Effector CD4-positive, alpha-beta T cell (primary cell): ENCODE data around the gene OPCML.

Experiments used
- DNase-seq: peaks from one replicate; pipeline ENCODE4 v3.0.0-alpha.2; 2020

Gene OPCML

DNA sequence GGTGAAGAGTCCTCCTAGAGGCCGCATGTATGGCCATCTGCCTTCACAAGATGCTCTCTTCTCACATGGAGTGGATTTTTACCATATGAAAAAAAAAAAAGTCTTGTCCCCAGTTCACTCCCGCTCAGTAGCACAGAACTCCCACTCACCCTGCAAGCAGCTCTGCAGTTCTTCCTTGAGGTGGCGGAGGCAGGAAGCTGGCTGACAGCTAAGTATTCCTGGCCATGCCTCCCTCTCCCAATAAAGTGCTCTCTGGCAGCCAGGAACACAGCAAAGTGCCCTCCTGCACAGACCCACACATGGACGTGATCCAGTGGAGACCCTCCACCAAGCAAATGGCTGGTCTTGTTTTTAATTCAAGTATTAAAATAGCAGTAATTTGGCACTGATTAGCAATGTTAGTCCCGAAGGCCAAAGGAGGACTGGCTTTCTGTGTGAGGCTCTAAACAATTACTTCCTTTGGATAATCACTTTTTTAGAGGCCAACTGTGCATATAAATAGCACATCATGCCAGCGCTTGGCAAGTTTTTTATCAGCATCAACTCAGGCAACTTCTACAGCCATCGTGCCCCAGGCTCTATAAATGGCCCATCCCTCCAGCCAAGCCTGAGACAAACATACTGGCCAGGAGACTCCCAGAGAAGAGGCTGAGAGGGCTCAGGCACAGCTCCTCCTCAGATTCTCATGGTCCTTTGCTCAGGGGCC lies 413.6 kb downstream of the OPCML start:
- DNase-seq: no peak

DNA sequence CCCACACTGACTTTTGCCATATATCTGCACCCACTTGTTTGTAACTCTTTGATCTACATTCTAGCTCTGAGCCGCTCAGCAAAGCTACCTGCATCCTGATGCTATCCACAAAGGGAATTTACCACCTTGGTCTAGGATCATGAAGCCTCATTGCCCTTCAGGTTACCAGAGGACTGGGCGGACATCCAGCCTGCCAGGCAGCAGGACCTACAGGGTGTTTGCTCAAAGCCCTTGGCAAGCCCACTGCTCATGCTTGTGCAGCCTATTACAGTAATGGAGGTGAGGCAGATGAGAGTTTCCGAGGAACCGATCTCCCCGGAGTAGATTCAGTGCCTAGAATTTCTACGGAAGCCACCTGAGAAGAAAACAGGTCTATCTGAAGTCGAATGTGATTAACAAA lies 417.2 kb downstream of the OPCML start:
- DNase-seq: no peak

DNA sequence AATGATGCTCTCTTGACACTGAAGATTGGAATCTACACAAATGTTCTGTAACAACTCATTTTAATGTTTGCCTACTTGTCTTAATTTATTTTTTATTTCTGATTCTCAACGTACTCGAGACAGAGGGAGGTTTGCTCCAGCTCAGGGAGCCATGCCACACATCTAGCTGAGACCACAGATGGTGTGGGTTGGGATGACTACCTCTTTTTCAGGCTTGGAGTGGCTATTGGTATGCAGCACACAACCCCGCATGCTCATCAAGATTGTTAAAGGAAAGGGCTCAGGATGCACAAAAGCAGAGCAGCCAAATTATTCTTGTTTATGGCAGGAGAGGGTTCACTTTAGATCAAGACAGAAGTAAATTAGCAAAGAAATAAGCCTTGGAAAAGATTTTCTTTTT lies 424.5 kb downstream of the OPCML start:
- DNase-seq: no peak

DNA sequence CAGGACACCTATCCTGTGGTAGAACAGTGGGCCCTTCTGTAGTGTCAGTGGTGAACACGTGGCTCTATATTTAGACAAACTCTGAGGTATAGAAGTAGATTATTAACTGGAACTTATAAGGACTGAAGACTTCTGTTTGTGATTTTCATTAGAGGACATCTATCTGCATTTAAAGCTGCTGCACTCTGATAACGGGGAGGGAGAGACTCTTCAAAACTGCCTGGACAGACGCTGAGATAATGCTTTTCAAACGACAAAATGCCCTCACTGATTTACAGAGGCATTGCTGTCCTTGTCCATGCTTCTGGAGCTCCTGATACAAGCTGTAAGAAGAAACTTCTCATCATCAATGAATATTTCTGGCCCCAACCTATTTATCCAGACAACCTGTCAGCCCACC lies 425.2 kb downstream of the OPCML start:
- DNase-seq: no peak

DNA sequence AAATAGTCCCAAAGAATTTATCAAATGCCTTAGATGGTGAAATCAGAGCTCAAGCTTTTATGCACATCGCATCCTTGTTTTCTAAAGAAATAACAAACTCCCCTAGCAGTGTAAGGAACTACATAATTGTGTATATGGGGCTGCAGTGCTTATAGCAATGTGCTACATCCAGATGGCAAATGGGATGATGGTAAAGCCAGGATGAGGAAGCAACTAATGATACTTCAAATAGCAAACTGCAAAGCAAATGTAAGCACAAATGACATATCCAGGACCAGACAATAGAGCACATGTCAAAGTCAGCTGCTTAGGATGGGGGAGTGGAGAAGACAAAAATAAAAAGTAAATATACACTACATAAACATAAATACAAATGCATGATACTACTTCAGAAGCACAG lies 425.9 kb downstream of the OPCML start:
- DNase-seq: no peak

DNA sequence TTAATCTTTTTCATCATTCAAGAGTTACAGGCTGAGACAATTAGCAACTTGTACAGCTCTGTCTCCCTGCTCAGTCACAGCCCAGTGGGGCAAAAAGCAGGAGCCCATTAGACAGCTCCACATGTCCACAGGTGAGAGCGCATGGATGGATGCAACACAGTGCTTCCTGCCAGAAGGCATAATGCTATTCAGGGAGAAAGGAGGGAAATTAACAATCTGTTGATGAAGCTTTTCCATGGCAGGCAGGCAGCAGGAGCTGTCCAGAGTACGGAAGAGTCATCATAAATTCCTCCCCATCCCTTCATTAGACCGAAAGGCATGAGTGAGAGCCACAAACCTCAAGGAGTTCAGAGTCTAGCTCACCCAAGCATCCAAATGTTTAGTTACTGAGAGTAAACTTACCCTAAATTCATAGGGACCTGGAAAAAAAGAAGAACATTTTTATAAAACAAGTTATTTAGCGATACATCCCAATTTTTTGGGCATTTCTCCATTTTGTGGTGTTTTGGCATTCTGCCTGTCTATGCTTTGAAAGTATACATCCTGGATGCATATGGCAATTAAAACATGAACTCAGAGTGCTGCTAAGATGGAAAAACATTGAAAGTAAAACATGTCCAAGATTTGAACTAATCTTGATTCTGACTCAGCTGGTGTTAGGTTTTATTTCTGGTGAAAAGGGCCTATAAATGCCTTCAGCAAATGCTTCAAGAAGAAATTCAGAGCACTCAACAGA lies 428.1 kb downstream of the OPCML start:
- no peak for DNase-seq

DNA sequence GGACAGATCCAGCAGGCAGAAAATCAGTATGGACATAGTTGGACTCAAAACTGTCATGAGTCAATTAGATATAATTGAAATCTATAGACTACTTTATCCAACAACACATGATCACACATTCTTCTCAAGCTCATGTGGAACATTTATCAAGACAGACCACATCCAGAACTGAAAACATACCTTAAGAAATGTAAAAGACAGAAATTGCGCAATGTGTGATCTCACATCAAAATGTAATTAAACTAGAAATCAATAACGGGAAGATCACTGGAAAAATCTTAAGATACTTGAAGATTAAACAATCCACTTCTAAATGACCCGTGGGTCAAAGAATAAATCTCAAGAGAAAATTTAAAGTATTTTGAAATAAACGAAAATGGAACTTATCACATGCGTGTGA lies 435.3 kb downstream of the OPCML start:
- DNase-seq: no peak

DNA sequence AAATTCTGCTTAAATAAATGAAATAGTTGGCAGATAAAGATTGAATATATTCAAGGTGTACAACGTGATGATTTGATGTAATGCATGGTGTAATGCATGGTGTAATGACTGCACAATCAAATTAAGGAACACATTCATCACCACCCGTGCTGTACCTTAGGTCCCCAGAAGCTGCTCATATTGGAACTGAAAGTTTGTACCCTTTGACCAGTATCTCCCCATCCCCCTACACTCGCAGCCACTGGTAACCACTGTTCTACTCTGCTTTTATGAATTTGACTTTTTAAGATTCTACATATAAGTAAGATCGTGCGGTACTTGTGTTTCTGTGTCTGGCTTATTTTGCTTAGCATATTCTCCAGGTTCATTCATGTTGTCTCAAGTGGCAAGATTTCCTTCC lies 445.8 kb downstream of the OPCML start:
- DNase-seq: no peak

DNA sequence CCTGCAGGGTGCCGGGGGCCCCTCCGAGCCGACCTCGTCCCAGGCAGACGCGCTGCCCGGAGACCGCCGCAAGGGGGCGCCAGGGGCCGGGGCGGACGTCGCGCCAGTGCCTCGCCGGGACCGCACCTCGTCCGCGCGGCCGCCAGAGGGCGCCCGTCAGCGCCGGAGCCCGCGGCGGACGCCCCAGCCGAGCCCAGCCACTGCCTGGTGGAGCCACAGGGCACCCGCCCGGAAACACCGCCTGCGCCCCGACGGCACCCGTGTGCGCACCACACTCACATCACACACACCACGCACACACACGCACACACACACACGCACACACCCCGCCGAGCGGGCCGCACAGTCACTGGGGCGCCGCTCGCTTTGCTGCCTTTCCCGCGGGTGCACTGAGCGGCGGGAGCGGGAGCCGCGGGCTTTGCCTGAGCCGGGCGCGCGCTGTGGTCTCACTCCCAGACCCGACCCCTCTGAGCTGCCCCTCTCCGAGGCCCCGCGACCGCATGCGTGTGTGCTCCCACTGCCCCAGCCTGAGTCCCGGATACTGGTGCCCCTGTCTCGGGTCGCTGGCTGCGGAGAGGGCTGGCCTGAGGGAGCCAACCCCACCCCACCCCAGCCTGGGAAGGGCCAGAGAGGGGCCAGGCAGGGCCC lies 449.3 kb downstream of the OPCML start:
- DNase-seq: no peak

DNA sequence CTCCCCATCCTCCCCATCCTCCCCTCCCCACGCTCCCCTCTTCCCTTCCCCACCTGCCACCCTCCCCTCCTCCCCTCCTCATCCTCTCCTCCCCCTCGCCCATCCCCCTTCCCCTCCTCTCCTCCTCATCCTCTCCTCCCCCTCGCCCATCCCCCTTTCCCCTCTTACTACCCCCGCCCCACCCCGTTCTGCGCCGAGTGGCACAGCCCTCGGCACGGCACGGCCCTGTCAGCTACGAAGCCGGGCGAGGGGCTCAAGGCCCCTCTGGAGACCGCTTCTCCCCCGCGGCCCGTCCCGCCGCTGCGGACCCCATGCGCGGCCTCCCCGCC lies 449.9 kb downstream of the OPCML start:
- no peak for DNase-seq

DNA sequence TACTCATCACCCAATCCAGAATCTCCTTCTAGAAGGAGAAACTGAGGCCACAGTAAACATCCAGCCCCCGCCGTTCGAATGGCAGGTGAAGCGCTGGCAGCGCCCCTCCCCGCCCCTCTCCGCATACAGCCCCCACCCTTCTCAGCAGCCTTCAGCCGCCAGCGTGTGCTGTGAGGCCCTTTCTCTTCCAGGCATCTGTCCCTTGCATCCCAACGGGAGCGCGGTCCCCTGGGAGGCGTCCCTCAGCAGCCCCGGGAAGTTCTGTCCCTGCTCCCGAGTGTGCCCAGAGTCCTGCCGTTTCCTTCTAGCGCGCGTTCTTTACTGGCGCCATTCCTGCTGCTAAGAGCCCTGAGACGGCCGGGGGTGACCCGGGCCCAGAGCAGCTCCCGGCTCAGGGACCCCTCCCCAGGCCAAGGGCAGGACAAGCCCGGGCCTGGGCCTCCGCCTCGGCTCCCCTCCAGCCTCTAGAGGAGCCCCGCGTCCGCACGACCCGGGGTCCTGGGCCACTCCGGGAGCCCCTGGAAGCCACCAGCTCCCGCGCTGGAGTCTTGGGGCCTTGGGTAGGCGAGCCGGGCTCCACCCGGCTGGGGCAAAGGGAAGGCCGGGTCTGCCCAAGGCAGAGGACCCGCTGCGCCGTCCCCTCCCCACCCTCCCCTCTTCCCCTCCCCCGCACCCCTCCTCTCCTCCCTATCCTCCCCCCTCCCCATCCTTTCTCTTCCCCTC lies 450.4 kb downstream of the OPCML start:
- DNase-seq: no peak

DNA sequence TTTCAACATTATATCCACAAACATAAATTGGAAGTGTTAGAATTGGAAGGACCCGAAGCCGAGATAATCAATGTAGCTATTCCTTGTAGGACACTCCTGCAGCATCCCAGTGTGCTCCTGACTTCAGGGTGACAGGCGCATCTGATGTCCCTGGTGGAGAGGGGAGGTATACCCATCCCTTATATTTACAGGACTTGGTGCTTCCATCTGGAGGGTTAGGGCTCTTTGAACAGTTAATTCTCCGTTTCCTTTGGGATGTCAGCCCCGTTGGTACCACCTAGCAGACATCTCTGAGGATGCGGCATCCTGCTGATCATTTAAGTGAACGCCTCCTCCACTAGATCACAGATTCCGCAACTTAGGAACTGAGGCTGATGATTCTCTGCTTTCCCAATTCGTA lies 451.3 kb downstream of the OPCML start:
- DNase-seq: no peak

DNA sequence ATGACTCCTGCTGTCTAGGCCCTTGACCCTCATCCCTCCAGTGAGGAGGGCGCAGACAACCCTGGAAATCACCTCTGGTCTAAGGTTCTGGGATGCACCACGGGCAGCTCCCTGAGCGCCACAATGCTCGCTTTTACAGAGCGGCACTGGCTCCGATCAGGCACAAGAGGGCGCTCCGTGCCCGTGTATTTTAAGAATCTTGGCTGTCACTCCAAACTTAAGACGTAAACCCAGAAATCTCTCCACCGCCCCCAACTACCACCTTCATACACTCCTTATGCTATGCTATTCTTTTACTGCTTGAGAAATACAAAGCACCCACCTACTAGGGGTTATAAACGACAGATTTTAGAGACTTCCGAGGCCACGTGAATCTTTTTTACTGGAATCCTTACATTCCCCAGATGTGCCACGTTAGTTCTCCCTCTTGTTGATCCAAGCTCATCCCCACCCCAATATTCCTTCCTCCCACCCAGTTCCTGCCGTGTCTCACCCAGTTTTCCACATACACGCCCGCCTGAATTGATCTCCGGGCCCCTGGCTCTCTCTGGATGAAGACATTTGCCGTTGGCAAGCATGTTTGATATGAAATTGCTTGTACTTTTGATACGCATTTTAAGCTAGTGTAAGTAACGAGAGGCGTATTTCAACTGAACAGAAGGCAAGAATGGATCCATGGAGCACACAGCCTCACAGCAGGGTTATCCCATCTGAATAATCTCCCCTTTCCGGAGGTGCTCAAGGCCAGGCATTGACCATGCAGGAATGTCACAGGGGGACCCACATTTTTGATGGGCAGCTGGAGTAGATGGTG lies 453.5 kb downstream of the OPCML start:
- no peak for DNase-seq

DNA sequence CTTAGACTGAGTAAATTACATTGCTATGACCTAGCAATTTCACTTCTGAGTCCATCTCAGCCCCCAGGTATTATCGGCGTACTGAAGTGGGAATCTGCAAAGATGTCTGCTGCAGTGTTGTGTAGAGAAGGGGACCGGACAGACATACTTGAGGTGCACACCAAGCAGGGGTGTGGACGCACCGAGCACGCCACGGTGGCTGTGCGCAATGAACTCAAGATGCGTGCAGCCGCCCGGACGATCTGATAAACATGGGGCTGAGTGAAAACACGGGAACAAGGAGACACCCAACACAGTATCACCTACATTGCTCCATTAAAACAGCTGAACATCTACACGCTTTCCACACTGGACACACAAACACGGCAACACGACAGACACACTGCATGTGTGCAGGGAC lies 454.3 kb downstream of the OPCML start:
- DNase-seq: no peak

DNA sequence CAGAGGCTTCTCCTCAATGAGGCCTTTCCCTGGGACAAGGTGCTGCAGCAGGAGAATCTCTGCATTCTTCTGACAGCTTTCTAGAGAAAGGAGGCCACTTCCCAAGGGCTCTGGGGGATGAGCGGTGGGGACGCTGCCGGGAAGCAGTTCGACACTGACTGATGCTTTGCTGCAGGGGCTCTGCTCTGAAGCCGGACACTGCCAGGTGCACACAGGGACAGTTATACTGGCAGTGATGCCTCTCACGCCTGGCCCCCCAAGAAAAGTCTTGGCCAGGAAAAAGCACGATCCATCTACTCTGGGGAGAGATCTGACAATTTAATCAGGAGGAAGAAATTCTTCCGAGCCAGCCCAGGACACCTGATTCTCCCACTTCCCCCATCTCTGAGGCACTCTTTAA lies 456.9 kb downstream of the OPCML start:
- DNase-seq: no peak

DNA sequence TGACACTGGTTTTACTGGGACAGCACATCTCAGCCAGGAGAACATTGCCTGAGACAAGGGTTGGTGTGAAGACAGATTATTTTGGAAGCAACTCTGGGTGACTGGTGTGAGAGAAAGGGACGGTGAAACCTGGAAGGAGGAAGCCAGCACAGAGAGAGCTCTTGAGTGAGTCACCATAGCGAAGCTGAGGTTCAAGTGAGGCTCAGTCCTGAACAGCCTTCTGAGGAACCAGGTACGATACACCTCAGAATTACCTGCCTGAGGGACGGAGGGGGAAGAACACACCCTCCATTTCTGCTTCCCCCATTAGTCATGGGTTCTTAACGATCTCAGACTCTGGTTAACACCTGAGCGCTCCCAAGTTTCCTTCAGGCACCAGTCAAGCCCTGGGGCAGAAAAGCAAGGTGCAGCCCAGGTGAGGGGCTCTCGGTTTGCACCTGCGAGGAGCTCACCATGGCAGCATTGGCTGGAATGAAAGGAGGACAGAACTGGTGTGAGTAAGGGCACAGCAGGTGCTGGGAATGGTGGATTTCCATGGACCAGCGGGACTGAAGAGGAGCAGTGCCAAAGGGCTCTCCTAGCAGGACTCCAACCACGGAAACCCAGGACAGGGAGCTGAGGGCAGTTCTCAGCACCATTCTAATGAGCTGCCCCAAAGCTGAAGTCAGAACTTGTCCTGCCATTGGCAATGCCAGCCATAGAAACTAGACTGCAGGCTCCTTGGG lies 459.3 kb downstream of the OPCML start:
- DNase-seq: no peak

DNA sequence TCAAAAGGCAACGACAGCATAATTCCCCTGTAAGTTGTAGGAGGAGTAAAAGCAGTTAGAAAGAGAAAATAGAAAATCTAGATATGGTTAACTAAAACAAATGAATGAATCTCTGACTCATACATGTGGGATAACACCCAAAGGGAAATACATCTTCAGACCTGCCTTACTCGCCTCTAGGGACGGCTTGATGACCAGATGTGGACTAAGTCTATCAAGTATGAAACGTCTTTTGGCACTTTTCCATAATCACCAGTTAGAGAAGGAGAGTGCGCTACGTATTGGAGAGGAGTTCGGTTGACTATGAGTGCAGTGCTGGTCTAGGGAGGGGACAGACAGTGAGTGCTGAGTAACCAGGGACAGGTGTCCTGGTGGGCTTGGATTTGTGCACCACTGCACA lies 459.9 kb downstream of the OPCML start:
- DNase-seq: no peak

DNA sequence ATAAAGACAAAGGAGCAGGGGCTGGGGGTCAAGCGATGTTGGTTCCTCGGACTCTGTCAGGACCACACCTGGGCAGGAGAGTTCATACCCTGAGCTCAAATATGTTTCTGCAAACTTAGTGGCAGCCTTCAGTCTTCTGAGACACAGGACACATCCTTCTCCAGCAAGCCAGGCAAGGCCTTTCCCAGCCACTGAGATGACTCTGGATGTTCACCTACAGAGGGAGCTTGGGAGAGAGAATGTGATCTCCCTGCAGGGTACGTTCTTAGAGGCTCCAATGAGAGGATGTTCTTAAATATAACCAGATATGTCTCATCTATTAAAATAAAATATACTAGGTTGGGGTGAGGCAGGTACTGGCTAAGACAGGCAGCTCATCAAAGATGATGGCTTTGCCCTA lies 461.5 kb downstream of the OPCML start:
- no peak for DNase-seq

DNA sequence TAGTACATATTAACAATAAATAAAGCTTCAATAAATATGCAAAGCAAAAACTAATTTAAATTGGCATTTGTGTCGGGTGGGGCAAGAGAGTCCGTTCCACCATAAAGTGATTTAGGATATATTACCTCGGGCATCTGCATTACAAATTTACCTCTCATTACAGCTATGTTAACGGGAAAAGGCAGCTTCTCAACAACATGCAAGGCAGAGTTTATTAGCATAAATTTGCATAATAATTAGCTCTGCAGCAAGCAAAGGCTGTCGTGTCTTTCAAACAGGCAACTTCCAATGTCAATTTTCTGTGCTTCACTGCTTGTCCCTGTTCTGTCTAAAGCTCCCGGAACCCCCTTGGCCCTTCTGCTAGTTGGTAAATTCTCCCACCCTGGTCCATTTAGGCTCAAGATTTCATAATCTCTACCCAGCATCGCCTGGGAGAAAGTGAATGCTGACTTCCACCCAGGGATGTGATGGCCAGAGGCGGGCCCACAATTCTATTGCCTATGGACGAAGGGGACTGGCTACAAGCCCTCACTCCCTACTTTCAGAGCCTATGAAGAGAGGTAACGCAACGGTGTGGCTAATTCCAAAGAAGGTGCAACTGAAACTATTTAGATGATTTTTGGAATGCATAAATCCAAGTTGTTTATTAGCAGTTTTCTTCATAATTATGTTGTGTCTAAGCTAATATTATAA lies 462.1 kb downstream of the OPCML start:
- no peak for DNase-seq

DNA sequence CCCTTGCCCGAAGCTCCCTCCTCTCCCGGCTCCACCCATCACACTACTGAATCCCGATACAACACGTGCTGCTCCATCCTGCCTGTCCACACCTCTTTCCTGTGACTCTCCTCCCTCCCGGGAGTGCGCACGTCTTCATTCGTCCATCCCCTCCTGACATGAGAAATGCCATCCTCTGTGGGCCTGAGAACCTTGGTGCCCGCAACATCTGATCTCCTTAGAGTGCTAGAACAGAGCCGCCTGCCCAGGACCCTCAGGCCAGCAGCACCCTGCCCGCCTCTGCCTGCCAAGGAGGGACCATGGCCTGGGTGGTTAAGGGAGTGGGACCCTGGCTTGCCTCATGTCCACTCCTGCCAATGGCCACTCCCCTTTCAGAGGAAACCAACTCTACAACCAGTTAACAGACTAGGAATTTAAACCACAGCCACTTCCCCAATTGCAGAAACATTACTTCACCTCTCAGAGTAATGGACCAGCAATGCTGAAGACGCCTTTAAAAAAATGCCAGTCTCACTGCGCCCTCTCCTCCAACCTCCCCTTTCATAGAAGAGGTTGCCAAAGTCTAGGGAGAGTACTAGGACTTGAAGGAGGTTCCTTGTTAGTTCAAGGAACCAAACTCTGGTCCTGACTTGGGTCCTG lies 466.3 kb downstream of the OPCML start:
- DNase-seq: no peak

DNA sequence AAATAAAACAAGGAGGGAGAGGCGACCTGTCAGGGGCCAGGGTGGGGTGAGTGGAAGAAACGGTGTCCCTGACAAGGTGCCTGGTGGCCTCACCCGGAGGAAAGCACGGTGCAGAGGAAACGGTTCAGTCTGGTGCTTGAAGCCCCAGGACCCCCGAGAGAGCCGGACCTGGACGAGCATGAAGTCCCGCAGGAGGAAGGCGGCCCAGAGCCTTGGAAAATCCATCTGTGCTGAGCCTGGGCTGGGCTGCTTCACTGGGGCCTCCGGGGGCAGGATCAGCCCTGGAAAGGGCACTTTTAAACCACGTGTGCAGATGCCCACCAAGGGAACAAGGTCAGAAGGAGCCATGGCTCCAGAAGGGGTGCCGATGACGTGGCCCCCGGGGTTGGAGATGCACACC lies 467.3 kb downstream of the OPCML start:
- no peak for DNase-seq
